HepG2 (cell line): ENCODE results near the gene SDK1. TPM values are rescaled to one million over a fixed set of nuclear protein-coding genes. Genes with fewer than 3 reads are reported as not detected.

Experiments used
- ATAC-seq: fragments of 200-7000 bp; cut with Tn5 transposase; 3 replicates; pipeline ENCODE4 v1.9.1; 2020; ENCODE audit warnings: mild to moderate bottlenecking, moderate library complexity
- BruUV-seq: library from RNA; stranded (reverse); fragments of 400-500 nt; replicated peaks from 2 replicates; lab custom pipeline; 2021; lab: Mats Ljungman, UMichigan
- CTCF ChIA-PET: fragments of 300-600 bp; formaldehyde crosslinking; extraction: SDS; loops from one replicate; lab custom pipeline; 2021; ENCODE audit warnings: low total read pairs, inconsistent platforms, low intra/inter-chr PET ratio; lab: Yijun Ruan, JAX
- POLR2A ChIA-PET: fragments of 350-600 bp; sonication (Branson Sonifier 250); formaldehyde crosslinking; loops from one replicate; lab custom pipeline; 2020; ENCODE audit warnings: antibody characterized with exemption, inconsistent platforms; lab: Yijun Ruan, JAX
- DNase-seq: peaks from one replicate; pipeline ENCODE4 v3.0.0-alpha.2; 2015; ENCODE audit warnings: low spot score
- FAIRE-seq: peaks from 3 replicates; lab custom pipeline; 2011; peaks lifted over from hg19 to GRCh38; lab: Jason Lieb, UNC
- H2AFZ ChIP-seq: one replicate; pipeline ENCODE4 v1.6.1; 2011; ENCODE audit warnings: low read length, inconsistent platforms
- H3K27ac ChIP-seq: fragments of 300-600 bp; 3 replicates; pipeline ENCODE4 v1.8.0; 2011; ENCODE audit warnings: mixed run types, mild to moderate bottlenecking, mixed read lengths, low read length, inconsistent platforms; ENCODE audit not compliant: insufficient read depth; ENCODE audit errors: extremely low read length
- H3K27me3 ChIP-seq, 2 experiments: fragments of 200-600 bp in 1 of 2; 2 replicates in 1 of 2; 3 replicates in 1 of 2; pipeline versions ENCODE4 v1.6.0 to v1.8.0; 2011; ENCODE audit warnings: low read length in 2 of 2, mild to moderate bottlenecking in 2 of 2, moderate library complexity in 2 of 2, inconsistent platforms in 1 of 2; ENCODE audit not compliant: insufficient read depth in 2 of 2, control insufficient read depth in 1 of 2
- H3K36me3 ChIP-seq, 2 experiments: fragments of 200-600 bp in 1 of 2; replicated peaks in 1 of 2; 2 replicates in 1 of 2; 3 replicates in 1 of 2; pipeline versions ENCODE4 v1.5.1 to v1.8.0; 2011; ENCODE audit warnings: low read length in 2 of 2, inconsistent platforms in 1 of 2; ENCODE audit not compliant: insufficient read depth in 2 of 2, control insufficient read depth in 1 of 2
- H3K4me1 ChIP-seq: 2 replicates; pipeline ENCODE4 v1.5.1; 2012; ENCODE audit warnings: low read length, inconsistent platforms; ENCODE audit not compliant: insufficient read depth
- H3K4me2 ChIP-seq: 2 replicates; pipeline ENCODE4 v1.6.0; 2011; ENCODE audit warnings: low read depth, low read length, inconsistent platforms
- H3K4me3 ChIP-seq, 3 experiments: fragments of 200-600 bp in 1 of 3; sonication (generic), shearing (Covaris generic) in 1 of 3; replicated peaks in 1 of 3; 2 replicates each; pipeline ENCODE4 v1.5.1; 2011 to 2016; ENCODE audit warnings: low read length in 3 of 3, inconsistent platforms in 2 of 3, low read depth in 2 of 3, mild to moderate bottlenecking in 2 of 3, control low read depth in 1 of 3, mixed read lengths in 1 of 3; ENCODE audit not compliant: insufficient read depth in 1 of 3
- H3K79me2 ChIP-seq: one replicate; pipeline ENCODE4 v1.6.1; 2011; ENCODE audit warnings: low read length, inconsistent platforms; ENCODE audit not compliant: insufficient read depth
- H3K9ac ChIP-seq: 2 replicates; pipeline ENCODE4 v1.6.0; 2011; ENCODE audit warnings: mild to moderate bottlenecking, low read depth, low read length, inconsistent platforms; ENCODE audit not compliant: insufficient read depth
- H3K9me3 ChIP-seq: 2 replicates; pipeline ENCODE4 v1.5.1; 2012; ENCODE audit warnings: mild to moderate bottlenecking, low read length
- H4K20me1 ChIP-seq: 2 replicates; pipeline ENCODE4 v1.6.0; 2011; ENCODE audit warnings: inconsistent platforms, mild to moderate bottlenecking, low read length, moderate library complexity; ENCODE audit not compliant: insufficient read depth
- GFI1 ChIP-seq: sonication (generic); formaldehyde crosslinking; IDR thresholded peaks from 2 replicates; pipeline ENCODE4 v1.5.0; 2020; ENCODE audit warnings: missing genetic modification reagents, mild to moderate bottlenecking, borderline replicate concordance
- HNF4A ChIP-seq: sonication (generic); formaldehyde crosslinking; IDR thresholded peaks from 2 replicates; pipeline ENCODE4 v1.4.0; 2020; ENCODE audit warnings: missing genetic modification reagents
- HNF4G ChIP-seq, 2 experiments: sonication (generic) in 1 of 2; formaldehyde crosslinking in 1 of 2; IDR thresholded peaks; 2 replicates each; pipeline versions ENCODE4 v1.4.0 to v1.6.1; 2011 to 2020; ENCODE audit warnings: borderline replicate concordance in 2 of 2, low read depth in 2 of 2, mild to moderate bottlenecking in 2 of 2, low read length in 1 of 2, missing genetic modification reagents in 1 of 2, moderate library complexity in 1 of 2
- HOXA3 ChIP-seq: sonication (generic); formaldehyde crosslinking; IDR thresholded peaks from 2 replicates; pipeline ENCODE4 v1.5.0; 2020; ENCODE audit warnings: missing genetic modification reagents
- HOXA5 ChIP-seq: sonication (generic); formaldehyde crosslinking; IDR thresholded peaks from 2 replicates; pipeline ENCODE4 v1.4.0; 2020; ENCODE audit warnings: missing genetic modification reagents
- HOXA9 ChIP-seq: sonication (generic); formaldehyde crosslinking; IDR thresholded peaks from 2 replicates; pipeline ENCODE4 v1.8.1; 2022; ENCODE audit warnings: missing genetic modification reagents, mild to moderate bottlenecking, moderate library complexity, borderline replicate concordance
- KAT2B ChIP-seq: fragments of 150-350 bp; IDR thresholded peaks from 2 replicates; pipeline ENCODE4 v1.6.1; 2014; ENCODE audit warnings: low read depth, low read length, borderline replicate concordance
- KLF15 ChIP-seq: sonication (generic); formaldehyde crosslinking; IDR thresholded peaks from 2 replicates; pipeline ENCODE4 v1.8.1; 2023; ENCODE audit warnings: borderline replicate concordance, mild to moderate bottlenecking, inconsistent platforms, missing genetic modification reagents, mixed read lengths
- NFIB ChIP-seq: sonication (generic); formaldehyde crosslinking; IDR thresholded peaks from 2 replicates; pipeline ENCODE4 v1.9.0; 2021; ENCODE audit warnings: missing genetic modification reagents, mild to moderate bottlenecking, borderline replicate concordance
- NRL ChIP-seq: sonication (generic); formaldehyde crosslinking; IDR thresholded peaks from 2 replicates; pipeline ENCODE4 v1.5.0; 2020; ENCODE audit warnings: missing genetic modification reagents, mild to moderate bottlenecking, moderate library complexity, borderline replicate concordance
- SMAD9 ChIP-seq: sonication (generic); formaldehyde crosslinking; IDR thresholded peaks from 2 replicates; pipeline ENCODE4 v1.5.1; 2020; ENCODE audit warnings: mild to moderate bottlenecking, missing genetic modification reagents
- ZNF558 ChIP-seq: sonication (generic); formaldehyde crosslinking; IDR thresholded peaks from 2 replicates; pipeline ENCODE4 v1.9.0; 2022; ENCODE audit warnings: mild to moderate bottlenecking, missing genetic modification reagents, borderline replicate concordance
- ZNF563 ChIP-seq: sonication (generic); formaldehyde crosslinking; IDR thresholded peaks from 2 replicates; pipeline ENCODE4 v1.8.0; 2022; ENCODE audit warnings: mild to moderate bottlenecking, moderate library complexity, missing genetic modification reagents
- ZNF772 ChIP-seq: sonication (generic); formaldehyde crosslinking; IDR thresholded peaks from 2 replicates; pipeline ENCODE4 v1.5.0; 2020; ENCODE audit warnings: mild to moderate bottlenecking, missing genetic modification reagents
- WGBS: methylation state at CpG from one replicate; pipeline ENCODE4 v1.1.6; 2017; ENCODE audit warnings: low lambda C conversion rate; 5-methylcytosine and 5-hydroxymethylcytosine counted together
- in situ Hi-C: cut with HindIII; loops from 2 replicates; pipeline ENCODE4 v1.10.0; 2017; ENCODE audit warnings: low pct_unique_long_range_greater_than_20kb; ENCODE audit not compliant: extremely low pct_ligation_motif_present
- intact Hi-C: fragments of 100-400 bp; cut with micrococcal nuclease; formaldehyde crosslinking; loops from one replicate; pipeline ENCODE4 v1.10.0; 2022; ENCODE audit not compliant: unreplicated experiment
- polyA plus RNA-seq, 8 experiments: library from polyadenylated mRNA; depleted of rRNA in 3 of 8; stranded (reverse) in 7 of 8; unstranded in 1 of 8; fragments of >200 nt; fragmentation: Illumina TruSeq in 4 of 8; extraction: Trizol in 4 of 8; gene quantifications; 2 replicates each; pipeline versions ENCODE4 v1.2.1 to v1.2.3, GENCODE V29; 2011 to 2016; ENCODE audit warnings: low read depth in 4 of 8, missing spikeins in 1 of 8, mixed read lengths in 1 of 8; ENCODE audit not compliant: insufficient read depth in 1 of 8
- total RNA-seq, 5 experiments: library from RNA; depleted of rRNA; stranded (reverse); fragments of >200 nt; fragmentation: Illumina TruSeq; extraction: Trizol; gene quantifications; 2 replicates each; pipeline ENCODE4 v1.2.3, GENCODE V29; 2016; ENCODE audit warnings: low read depth in 1 of 5
- TF ChIP-seq, protein P1 (sequence below): sonication (generic); formaldehyde crosslinking; IDR thresholded peaks from 2 replicates; pipeline ENCODE4 v1.5.0; 2020; ENCODE audit warnings: mild to moderate bottlenecking, missing genetic modification reagents, borderline replicate concordance
- TF ChIP-seq, protein P2 (sequence below): sonication (generic); formaldehyde crosslinking; IDR thresholded peaks from 2 replicates; pipeline ENCODE4 v1.8.1; 2023; ENCODE audit warnings: mild to moderate bottlenecking, missing genetic modification reagents

Gene SDK1
- total and polyA plus RNA-seq, 2 of the 13 experiments (the other 11 are each of a cell fraction or from before 2014, with no cell fraction given), result 0.35 to 2.4 TPM

DNA sequence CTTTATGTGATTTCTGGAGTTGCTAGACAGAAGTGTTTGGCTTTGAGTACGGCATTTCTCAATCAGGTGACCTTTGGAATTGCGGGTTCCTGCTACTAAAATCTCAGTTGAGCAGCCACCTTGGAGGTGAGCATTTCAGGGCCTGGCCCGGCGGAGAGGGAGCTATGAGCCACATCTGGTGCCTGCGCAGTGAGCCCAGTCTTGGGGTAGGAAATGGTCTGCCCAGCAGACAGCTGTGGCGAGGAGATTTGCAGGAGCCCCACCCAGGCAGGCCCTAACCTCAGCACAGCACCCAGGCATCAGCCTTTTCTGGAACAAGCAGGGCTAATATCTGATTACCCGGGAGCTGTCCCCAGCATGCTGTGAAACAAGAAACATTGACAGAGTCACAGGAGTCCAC is 833.2 kb downstream of the SDK1 start:
- TF ChIP-seq ZNF558 (CRISPR knock-in tag) (no peak), ZNF772 (CRISPR knock-in tag) (no peak), HOXA3 (CRISPR knock-in tag) (no peak), KLF15 (CRISPR knock-in tag) (no peak), KAT2B (no peak), HOXA9 (CRISPR knock-in tag) (no peak), GFI1 (no peak), ZNF563 (CRISPR knock-in tag) (no peak), HNF4G (IDR thresholded peaks at IDR 0.05; ENCODE audit: borderline replicate concordance, low read depth, low read length) (peak; percentile 55; the same call in 1 of the 2 replicates), HNF4G (CRISPR knock-in tag; IDR thresholded peaks at IDR 0.05; ENCODE audit: borderline replicate concordance, low read depth) (no peak), NFIB (no peak), NRL (CRISPR knock-in tag) (no peak), SMAD9 (CRISPR knock-in tag) (no peak), HNF4A (CRISPR knock-in tag) (peak; percentile 47; the same call in 1 of the 2 replicates), HOXA5 (CRISPR knock-in tag) (no peak)
- TF ChIP-seq, protein P1, sequence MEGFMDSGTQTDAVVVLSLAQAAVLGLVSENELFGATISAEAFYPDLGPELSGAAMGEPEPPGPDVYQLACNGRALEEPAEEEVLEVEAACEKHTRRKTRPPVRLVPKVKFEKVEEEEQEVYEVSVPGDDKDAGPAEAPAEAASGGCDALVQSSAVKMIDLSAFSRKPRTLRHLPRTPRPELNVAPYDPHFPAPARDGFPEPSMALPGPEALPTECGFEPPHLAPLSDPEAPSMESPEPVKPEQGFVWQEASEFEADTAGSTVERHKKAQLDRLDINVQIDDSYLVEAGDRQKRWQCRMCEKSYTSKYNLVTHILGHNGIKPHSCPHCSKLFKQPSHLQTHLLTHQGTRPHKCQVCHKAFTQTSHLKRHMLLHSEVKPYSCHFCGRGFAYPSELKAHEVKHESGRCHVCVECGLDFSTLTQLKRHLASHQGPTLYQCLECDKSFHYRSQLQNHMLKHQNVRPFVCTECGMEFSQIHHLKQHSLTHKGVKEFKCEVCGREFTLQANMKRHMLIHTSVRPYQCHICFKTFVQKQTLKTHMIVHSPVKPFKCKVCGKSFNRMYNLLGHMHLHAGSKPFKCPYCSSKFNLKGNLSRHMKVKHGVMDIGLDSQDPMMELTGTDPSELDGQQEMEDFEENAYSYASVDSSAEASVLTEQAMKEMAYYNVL (CRISPR knock-in tag), result no peak
- TF ChIP-seq, protein P2, sequence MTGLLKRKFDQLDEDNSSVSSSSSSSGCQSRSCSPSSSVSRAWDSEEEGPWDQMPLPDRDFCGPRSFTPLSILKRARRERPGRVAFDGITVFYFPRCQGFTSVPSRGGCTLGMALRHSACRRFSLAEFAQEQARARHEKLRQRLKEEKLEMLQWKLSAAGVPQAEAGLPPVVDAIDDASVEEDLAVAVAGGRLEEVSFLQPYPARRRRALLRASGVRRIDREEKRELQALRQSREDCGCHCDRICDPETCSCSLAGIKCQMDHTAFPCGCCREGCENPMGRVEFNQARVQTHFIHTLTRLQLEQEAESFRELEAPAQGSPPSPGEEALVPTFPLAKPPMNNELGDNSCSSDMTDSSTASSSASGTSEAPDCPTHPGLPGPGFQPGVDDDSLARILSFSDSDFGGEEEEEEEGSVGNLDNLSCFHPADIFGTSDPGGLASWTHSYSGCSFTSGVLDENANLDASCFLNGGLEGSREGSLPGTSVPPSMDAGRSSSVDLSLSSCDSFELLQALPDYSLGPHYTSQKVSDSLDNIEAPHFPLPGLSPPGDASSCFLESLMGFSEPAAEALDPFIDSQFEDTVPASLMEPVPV (CRISPR knock-in tag), result no peak
- Histone ChIP-seq H3K4me1 (peaks cover 28% of the 10 kb centered on the region), H3K9ac (no peak overlapping the region), H3K27me3 (no peaks in the 10 kb centered on the region), H4K20me1 (no peaks in the 10 kb centered on the region), H3K27ac (peak overlapping the region; percentile 39), H3K79me2 (no peaks in the 10 kb centered on the region), H2AFZ (no peak overlapping the region), H3K4me3 (peak overlapping the region in 1 of 3 experiments; percentile 6; a peak in 1 of 6 replicates), H3K36me3 (no peaks in the 10 kb centered on the region), H3K4me2 (peak overlapping the region; percentile 44), H3K9me3 (no peaks in the 10 kb centered on the region)
- ChIA-PET POLR2A (no interaction called here), CTCF (no interaction called here)
- ATAC-seq (peak; percentile 40), DNase-seq (peak; percentile 8), FAIRE-seq (no peak)
- in situ Hi-C loops, result no loop called here
- no TSS peak for BruUV-seq
- intact Hi-C loops, result loop anchor here (5.0 kb wide), 1 partner anchor 377 kb away; no protein-coding TSS in a partner anchor
- 33% methylated on average over 5 of the region's 7 CpGs for WGBS
